ENCODE measurements around the gene CEP120.
A peak's percentile ranks its signal among the peaks of the same experiment; 100 is the strongest.

Gene CEP120

GRCh38 chr5:123387313-123387712 lies 35.9 kb downstream of the CEP120 start:
- H3K36me3 ChIP-seq (ENCODE audit: low read length) = peaks cover 74% of the 10 kb centered on the region
- TF ChIP-seq EZH2phosphoT487 (conservative IDR thresholded peaks at IDR 0.05; ENCODE audit: low read length) (no peak), CTCF (IDR thresholded peaks at IDR 0.05; ENCODE audit: insufficient read depth, low read length, poor library complexity, severe bottlenecking) (no peak)

GRCh38 chr5:123382252-123382651 lies 41.0 kb downstream of the CEP120 start:
- Histone ChIP-seq H4K20me1 (ENCODE audit: low read depth, low read length) (no peaks in the 10 kb centered on the region), H3K9ac (ENCODE audit: low read length) (no peak overlapping the region), H3K9me3 (ENCODE audit: insufficient read depth, low read length) (no peaks in the 10 kb centered on the region), H3F3A (ENCODE audit: insufficient read depth) (no peaks in the 10 kb centered on the region), H3K36me3 (ENCODE audit: low read length) (peaks cover 84% of the 10 kb centered on the region), H3K27ac (ENCODE audit: low read depth, low read length) (no peak overlapping the region), H3K4me2 (ENCODE audit: low read depth, low read length, poor library complexity, severe bottlenecking) (no peak overlapping the region), H3K4me3 (ENCODE audit: insufficient read depth, low read length, poor library complexity, severe bottlenecking) (no peak overlapping the region), H2AFZ (ENCODE audit: low read depth, low read length, severe bottlenecking) (no peak overlapping the region), H3K27me3 (ENCODE audit: low read length) (no peaks in the 10 kb centered on the region), H3K9me2 (replicated peaks; ENCODE audit: insufficient read depth, low read length) (no peaks in the 10 kb centered on the region), H3K79me2 (ENCODE audit: insufficient read depth, low read length) (no peaks in the 10 kb centered on the region)
- no peak for TF ChIP-seq EZH2phosphoT487 (conservative IDR thresholded peaks at IDR 0.05; ENCODE audit: low read length)
- no peak for TF ChIP-seq CTCF (IDR thresholded peaks at IDR 0.05; ENCODE audit: insufficient read depth, low read length, poor library complexity, severe bottlenecking)

More at GRCh38 chr5:123387313-123387712, 35.9 kb downstream of the CEP120 start:
- H3K4me2 ChIP-seq (ENCODE audit: low read depth, low read length, poor library complexity, severe bottlenecking) = no peak overlapping the region
- no peak overlapping the region for H3K4me3 ChIP-seq (ENCODE audit: insufficient read depth, low read length, poor library complexity, severe bottlenecking)
- no peaks in the 10 kb centered on the region for H3K27me3 ChIP-seq (ENCODE audit: low read length)
- no peak overlapping the region for H3K9ac ChIP-seq (ENCODE audit: low read length)
- H3K27ac ChIP-seq (ENCODE audit: low read depth, low read length) = no peak overlapping the region
- no peaks in the 10 kb centered on the region for H3K79me2 ChIP-seq (ENCODE audit: insufficient read depth, low read length)
- no peaks in the 10 kb centered on the region for H3K9me2 ChIP-seq (replicated peaks; ENCODE audit: insufficient read depth, low read length)
- H3F3A ChIP-seq (ENCODE audit: insufficient read depth) = no peaks in the 10 kb centered on the region
- H2AFZ ChIP-seq (ENCODE audit: low read depth, low read length, severe bottlenecking) = no peak overlapping the region
- no peaks in the 10 kb centered on the region for H3K9me3 ChIP-seq (ENCODE audit: insufficient read depth, low read length)
- no peaks in the 10 kb centered on the region for H4K20me1 ChIP-seq (ENCODE audit: low read depth, low read length)

GRCh38 chr5:123371575-123372179 lies 51.5 kb downstream of the CEP120 start:
- no peak overlapping the region for H3K9ac ChIP-seq (ENCODE audit: low read length)
- H3K79me2 ChIP-seq (ENCODE audit: insufficient read depth, low read length) = no peaks in the 10 kb centered on the region
- H2AFZ ChIP-seq (ENCODE audit: low read depth, low read length, severe bottlenecking) = no peak overlapping the region
- H3F3A ChIP-seq (ENCODE audit: insufficient read depth) = no peaks in the 10 kb centered on the region
- no peaks in the 10 kb centered on the region for H3K9me3 ChIP-seq (ENCODE audit: insufficient read depth, low read length)
- H3K9me2 ChIP-seq (replicated peaks; ENCODE audit: insufficient read depth, low read length) = no peaks in the 10 kb centered on the region
- peaks cover 37% of the 10 kb centered on the region for H3K36me3 ChIP-seq (ENCODE audit: low read length)
- H3K27ac ChIP-seq (ENCODE audit: low read depth, low read length) = no peak overlapping the region
- no peak overlapping the region for H3K4me2 ChIP-seq (ENCODE audit: low read depth, low read length, poor library complexity, severe bottlenecking)
- TF ChIP-seq CTCF (IDR thresholded peaks at IDR 0.05; ENCODE audit: insufficient read depth, low read length, poor library complexity, severe bottlenecking) = peak; percentile 60
- no peak for TF ChIP-seq EZH2phosphoT487 (conservative IDR thresholded peaks at IDR 0.05; ENCODE audit: low read length)
- H3K4me3 ChIP-seq (ENCODE audit: insufficient read depth, low read length, poor library complexity, severe bottlenecking) = no peak overlapping the region
- no peaks in the 10 kb centered on the region for H3K27me3 ChIP-seq (ENCODE audit: low read length)
- H4K20me1 ChIP-seq (ENCODE audit: low read depth, low read length) = no peaks in the 10 kb centered on the region
